Measurements from ENCODE around the gene CBARP. TPM values are rescaled to one million over a fixed set of nuclear protein-coding genes. Genes with fewer than 3 reads are reported as not detected.

CBARP gene
- total RNA-seq = 6.2 TPM
- long read RNA-seq = 0 reads

DNA sequence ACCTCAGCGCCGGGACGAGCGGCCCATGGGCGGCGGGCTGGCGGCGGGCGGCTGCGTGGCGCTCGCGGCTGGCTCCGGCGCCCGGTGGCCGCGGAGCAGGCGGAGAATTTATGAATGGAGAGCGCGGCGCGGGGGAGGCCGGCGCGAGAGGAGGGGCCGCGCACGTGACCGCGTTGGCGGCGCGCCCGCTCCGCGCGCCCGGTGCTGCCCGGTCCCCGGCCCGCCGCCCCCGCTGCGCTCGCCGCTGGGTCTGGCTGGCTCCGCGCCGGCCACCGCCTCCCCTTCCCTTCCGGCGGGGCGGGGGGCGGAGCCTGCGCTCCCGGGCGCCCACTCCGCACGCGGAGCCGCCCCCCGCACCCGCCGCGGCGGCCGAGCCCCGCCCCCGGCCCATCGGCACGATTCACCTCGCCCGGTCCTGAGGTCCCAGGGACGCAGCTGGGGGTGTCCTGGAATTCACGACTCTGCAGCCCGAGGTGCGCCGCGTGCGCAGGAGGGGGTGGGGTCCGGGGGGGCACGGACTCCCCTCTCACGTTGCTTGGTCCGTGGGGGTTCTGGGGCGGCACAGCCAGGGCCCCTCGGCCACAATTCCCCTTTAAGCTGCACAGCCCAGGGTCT lies at the start of gene CBARP:
CBARP (minus strand) TSS at position 252 of the 615 bp plus-strand sequence. CDS start 1,905 bp downstream, outside the sequence.
- DNase-seq (ENCODE audit: low spot score) = no peak

DNA sequence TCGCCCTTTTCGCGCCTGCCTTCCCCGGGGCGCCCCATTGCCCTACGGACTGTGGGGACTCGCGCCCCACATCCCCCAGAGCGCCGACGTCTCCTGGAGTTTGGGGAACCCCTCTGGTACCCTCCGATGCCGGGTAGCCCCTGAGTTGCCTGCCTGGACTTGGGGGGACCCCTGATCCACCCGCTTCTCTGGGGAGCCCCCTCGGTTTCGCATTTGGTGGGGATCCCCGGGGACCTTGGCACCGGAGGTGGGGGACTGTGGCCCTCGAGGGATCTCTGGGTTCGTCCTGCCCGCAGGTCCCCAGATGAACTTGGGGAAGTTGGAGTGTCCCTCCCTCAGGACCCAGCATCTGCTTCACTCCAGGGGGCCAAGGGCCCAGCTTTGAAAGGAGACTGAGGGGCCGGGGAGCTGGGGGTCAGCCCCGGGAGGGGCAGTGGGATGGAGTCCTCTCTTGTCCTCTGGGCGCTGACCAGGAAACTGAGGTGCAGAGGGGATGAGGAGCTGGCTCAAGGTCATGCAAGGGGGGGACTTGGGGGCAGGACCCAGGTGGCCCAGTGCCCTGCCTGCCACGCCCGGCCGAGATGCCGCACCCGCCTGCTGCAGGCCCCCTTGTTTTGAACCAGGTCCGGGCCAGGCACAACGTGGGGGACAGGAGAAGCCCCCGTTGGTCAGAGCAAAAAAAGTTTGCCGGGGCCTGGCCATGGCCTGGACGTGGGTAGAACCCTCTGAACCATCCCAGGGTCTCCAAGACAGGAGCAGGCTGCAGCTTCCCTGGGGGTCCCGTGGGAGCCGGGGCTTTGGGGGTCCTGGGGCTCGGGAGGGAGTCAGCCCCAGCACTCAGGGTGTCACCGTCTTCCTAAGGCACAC lies 48.9 kb upstream of the CBARP start:
- DNase-seq (ENCODE audit: low spot score) = no peak

DNA sequence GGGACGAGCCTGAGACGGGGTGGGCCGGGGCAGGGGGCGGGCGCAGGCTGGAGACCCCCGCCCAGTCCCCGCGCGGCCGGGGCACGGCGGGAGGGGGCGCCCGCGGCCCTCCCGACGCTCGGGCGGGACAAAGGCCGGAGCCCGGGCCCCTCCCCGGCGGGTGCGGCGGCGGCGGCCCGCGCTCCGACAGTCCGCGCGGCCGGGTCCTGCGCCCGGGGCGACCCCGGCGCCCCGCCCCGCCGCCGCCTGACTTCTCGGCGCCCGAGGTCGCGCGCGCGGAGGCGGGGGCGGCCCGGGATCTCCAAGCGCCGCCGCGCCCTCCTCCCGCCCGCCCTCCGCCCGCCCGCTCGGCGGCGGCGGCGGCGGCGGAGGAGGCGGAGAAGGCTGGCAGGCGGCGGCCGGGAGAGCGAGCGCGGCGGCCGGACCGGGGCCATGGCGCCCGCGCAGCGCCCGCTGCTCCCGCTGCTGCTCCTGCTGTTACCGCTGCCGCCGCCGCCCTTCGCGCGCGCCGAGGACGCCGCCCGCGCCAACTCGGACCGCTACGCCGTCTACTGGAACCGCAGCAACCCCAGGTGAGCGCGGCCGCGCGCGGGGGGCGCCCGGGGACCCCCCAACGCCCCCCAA lies 48.0 kb upstream of the CBARP start, which contains the start of gene EFNA2:
EFNA2 (plus strand) TSS at position 137 of the 624 bp plus-strand sequence; CDS start at position 433, 296 bp downstream.
- no peak for DNase-seq (ENCODE audit: low spot score)

DNA sequence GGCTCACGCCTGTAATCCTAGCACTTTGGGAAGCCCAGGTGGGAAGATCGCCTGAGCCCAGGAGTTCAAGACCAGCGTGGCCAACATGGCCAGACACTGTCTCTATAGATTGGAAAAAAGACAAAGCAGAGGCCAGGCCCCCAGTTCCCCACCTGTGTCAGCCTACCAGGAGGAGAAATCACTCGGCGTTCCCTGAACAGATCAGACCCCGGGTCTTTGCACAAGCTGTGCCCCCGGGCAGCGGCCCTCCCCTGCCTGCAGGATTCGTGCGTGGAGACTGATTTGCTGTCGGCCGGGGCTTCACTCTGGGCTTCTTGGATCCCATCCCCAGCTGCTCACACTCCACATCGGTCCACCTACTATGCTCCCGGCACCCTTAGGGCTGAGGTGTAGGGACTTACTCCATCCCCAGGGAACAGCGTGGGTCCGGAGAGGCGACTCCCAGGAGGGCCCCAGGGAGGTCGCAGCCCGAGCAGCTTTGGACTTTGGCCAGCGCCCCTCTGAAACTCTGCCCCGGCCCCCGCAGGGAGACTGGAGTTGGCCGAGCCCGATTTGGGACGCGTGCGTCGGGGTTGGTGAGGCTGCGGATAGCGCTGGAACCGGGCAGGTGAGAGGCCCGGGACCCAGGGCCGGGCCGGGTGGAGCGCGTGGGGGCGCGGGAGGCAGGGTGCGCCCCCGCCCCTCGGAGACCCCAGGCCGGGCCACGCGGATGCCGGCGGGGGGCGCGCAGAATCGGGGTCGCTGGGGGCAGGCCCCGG lies 47.4 kb upstream of the CBARP start:
- DNase-seq (ENCODE audit: low spot score) = no peak

DNA sequence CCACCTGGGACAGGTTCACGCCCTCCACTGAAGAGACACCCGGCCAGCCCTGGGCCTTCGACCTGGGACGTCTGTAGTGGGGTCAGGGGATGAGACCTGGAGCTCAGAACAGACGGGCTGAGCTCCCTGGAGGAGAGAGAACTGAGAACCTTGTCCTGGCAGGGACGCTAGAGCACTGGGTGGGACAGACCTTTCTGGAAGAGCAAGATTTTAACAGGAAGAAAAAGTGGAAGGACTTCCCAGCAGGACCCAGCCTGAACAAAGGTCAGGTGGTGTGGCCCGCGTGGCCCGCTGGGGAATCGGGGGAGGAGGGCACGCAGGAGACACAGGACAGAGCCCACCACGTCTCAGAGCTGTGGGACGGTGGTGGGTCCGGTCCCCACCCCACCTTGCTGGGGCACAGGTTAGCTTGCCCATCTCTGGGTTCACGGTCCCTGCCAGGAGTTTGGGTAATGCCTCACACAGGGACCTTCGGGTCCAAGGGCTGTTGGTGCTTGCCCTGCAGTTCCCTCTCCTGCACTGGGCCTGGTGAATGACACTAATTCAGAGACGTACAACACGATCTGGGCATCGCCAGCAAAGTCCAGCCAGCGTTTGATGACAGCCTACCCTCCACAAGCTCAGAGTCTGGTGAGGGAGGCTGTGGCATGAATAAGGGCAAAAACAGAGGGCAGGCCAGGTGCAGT lies 46.6 kb upstream of the CBARP start:
- DNase-seq (ENCODE audit: low spot score) = no peak

GRCh38 chr19:1283917-1284292 lies 46.1 kb upstream of the CBARP start:
- no peak for DNase-seq (ENCODE audit: low spot score)

DNA sequence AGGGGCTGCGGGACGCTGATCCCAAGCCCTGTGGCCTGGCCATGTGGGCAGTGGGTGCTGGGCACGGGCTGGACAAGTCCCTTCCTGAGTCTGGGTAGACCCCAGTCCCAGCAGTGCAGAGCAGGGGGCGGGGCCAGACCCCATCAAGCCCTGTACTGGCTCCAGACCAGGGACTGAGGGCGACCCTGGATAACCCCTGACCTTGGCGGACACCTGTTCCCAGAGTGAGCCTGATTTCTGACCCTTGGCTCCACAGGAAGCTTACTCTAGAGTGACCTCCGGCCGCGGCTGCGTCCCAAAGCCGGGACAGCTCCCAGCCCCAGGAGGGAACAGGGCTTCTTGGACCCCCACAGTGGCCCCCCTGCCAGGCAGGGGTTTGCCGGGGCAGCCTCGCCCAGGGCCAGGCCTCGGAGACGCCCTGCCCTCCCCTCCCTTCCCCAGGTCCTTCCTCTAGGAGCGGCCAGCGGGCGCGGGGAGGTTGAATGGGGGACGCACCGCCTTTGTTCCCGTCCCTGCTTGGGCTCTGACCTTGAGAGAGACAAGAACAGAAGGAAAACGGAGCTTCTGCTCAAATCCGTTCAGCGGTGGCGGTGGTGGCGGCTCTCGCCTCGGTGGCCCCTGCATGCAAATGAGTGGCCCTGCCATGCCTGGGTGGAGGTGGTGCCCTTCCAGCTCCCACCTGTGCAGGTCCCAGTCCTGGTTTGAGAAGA lies 45.6 kb upstream of the CBARP start:
- no peak for DNase-seq (ENCODE audit: low spot score)

GRCh38 chr19:1282588-1283206 lies 44.9 kb upstream of the CBARP start:
- no peak for DNase-seq (ENCODE audit: low spot score)

DNA sequence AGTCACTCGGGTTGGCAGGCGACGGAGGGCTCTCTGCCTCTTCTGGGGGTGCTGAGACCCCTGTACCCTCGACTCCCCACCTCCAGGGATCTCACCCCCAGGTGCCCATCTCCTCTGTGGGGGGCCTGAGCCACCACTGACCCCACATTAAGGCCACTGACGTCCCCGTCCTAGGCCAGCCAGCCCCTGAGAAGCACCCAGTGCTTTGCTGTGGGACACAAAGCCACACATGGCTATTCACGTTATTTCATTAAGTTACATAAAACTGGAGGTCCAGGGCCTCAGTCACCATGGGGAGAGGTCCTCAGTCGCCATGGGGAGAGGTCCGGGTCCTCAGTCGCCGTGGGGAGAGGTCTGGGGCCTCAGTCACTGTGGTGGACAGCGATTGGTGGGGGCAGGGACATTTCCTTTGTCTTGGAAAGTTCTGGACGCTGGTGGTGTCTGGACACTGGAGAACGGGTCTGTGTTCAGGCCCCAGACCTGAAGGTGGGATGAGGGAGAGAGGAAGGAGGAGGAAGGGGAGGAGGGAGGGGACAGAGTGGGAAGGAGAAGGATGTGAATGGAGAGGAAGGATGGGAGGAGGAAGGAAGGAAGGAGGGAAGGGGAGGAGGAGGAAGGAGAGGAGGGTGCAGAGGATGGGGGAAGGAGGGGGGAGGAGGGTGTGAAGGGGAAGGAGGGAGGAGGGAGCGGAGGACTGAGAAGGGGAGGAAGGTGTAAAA lies 43.9 kb upstream of the CBARP start:
- no peak for DNase-seq (ENCODE audit: low spot score)

GRCh38 chr19:1280636-1281568 lies 43.1 kb upstream of the CBARP start:
- no peak for DNase-seq (ENCODE audit: low spot score)

DNA sequence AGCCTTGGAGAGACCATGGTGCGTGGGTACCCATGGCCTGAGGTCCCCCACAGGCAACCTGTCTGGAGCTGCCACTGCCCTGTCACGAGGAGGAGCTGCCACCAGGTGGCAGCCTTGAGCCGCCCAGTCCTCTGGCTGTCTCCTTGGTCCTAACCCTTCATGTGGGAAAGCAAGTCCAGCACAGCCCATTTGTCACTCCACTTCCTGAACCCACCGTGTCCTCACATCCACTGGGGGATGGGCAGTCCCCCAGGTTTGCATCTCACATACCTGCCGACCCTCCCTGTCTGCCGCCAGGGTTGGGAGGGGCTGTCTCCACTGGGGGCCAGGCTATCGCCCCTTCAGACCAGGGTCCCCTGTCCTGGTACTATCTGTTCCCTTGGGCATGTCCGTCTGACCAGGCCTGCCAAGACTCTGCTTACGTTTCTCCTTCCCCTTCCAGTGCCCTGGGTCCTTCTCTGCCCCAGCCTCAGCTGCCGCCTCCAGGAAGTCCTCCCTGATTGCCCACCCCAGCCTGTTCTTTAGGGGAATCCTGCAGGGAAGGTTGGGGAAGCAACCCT lies 42.1 kb upstream of the CBARP start:
- DNase-seq (ENCODE audit: low spot score) = no peak

DNA sequence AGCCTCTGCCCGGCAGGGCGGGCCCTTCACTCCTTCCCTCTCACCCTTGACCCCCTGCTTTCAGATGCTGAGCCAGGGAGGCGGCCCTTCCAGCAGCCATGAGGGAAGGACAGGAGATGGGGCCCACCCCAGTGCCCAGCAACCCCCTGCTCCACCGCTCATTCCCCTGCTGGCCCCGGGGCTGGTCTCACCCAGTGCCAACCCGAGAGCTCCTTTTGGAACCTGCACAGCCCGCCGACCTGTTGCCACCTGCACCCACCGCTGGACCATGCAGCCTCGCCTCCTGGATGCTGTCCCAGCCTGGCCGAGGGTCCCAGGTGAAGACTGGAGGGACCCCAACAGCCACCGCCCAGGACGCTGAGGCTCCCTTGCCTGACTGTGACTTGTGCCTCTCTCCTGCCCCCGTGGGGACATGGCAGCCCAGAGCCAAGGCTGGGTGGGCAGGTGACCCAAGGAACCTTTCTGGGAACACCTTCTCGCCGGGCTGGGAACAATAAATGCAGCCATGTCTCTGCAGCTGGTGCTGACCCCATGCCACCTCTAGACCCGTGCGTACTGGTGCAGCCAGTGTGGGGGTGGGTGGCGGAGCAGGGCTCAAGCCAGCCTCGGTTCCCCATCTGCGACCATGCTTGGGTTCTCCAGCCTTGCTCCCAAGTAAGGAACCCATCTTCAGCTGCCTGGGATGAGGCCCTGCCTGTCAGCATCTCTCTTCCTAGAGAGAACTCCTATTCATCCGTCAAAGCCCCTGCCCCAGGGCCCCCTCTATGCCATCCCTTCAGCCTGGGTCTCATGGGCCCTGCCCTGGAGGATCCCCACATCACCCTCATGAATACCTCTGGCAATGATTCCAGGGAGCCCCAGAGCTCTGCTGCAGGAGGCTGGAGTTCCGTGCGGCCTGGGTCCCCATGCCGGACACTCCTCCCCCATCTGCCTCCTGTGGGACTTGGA lies 41.2 kb upstream of the CBARP start:
- DNase-seq (ENCODE audit: low spot score) = no peak

DNA sequence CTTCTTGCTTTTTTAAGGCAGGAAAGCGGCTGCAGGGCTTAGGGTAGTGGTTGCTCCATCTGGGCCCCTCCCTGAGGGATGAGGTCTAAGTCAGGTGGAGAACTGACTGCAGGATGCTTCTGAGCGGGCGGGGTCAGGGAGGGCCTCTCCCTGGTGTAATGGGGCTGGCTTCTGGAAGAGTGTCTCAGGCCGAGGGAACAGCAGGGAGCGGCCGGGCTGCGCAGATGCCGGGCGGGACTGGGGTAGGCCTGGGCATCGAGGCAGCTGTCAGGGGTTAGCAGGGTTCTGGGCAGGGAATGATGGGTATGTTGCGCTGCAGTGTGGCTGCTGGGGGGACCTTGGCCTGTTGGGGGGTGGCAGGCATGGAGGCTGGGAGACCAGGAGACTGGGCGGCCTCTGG lies 40.3 kb upstream of the CBARP start:
- DNase-seq (ENCODE audit: low spot score) = no peak

DNA sequence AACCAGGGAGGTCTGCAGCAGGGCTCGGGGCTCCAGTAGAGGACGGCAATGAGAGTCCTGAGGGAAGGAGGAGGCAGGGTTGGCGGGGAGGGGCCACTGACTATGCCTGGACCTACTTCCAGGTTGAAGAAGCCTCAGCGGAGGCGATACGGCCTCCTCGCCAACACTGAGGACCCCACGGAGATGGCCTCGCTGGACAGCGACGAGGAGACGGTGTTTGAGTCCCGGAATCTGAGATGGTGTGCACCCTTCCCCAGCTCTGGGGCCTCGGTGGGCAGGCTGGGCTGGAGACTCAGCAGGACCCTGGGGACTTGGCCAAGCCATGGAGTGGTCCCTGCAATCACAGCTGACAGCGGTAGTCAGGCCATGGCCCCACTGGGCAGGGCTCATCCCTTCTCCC lies 39.3 kb upstream of the CBARP start:
- no peak for DNase-seq (ENCODE audit: low spot score)

DNA sequence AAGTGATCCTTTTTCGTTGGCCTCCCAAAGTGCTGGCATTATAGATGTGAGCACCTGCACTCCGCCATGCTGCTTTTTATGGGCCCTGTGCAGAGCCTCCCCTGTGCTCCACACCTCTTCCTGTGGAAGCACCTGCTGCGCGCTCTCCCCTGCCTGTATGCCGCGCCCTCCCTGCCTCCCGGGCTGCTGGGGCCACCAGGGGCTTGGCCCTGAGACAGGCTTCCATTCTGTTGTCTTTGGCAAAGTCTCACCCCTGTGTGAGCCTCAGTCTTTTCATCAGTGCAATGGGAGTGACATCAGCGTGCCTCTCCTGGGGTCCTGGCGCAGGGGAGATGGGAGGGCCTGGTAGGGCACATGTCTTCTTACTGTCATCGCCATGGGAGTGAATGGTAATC lies 38.8 kb upstream of the CBARP start:
- no peak for DNase-seq (ENCODE audit: low spot score)

DNA sequence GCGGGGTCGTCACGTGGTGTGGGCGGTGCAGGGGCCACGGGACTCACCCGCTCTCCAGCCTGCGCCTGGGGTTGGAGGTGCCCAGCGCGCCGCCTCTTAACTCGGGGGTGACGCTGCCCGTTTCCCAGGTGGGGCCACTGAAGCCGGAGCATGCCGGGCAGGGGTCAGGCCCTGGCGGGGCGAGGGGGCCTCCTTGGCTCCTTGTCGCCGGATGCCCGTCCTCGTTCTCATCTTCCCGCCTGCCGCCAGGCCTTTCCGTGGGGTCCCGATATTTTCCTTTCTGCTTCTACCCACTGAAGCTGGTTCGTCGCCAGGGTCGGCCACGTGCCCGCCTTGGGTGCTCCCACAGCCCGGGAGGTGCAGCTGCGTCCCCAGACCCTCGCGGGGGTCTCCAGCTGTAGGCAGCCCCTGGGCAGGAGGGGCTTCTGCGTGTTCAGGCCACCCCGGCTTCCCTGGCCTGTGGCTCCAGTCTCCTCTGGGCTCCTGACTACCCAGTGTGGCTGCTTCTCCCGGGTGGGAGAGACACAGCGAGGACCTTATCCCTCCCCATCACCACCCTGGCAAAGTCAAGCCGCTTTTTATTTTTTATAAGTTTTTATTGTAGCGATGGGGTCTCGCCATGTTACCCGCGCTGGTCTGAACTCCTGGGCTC lies 38.3 kb upstream of the CBARP start:
- peak; percentile 98 for DNase-seq (ENCODE audit: low spot score)

All from mesenteric fat pad (tissue), 1 donor.